ENCODE measurements around the gene USP43. TPM values are rescaled to one million over a fixed set of nuclear protein-coding genes. Genes with fewer than 3 reads are reported as not detected.

The USP43 gene
- total and polyA plus RNA-seq, 10 donors: 0.13 to 0.39 (median 0.25) TPM

- H3K9me3 ChIP-seq: no peaks in the 10 kb centered on the region
- no peak overlapping the region for H3K27ac ChIP-seq
- peaks cover 0 to 36% (median 4%) of the 10 kb centered on the region in 7 donors for H3K27me3 ChIP-seq (replicated peaks in 1 of 7)
- H3K36me3 ChIP-seq: no peaks in the 10 kb centered on the region
- DNase-seq: no peak
- intact Hi-C loops (cut with DNase I; ENCODE audit: low total_unique reads): no loop called here
- H3K4me1 ChIP-seq: peaks cover 0 to 9% (median 3%) of the 10 kb centered on the region in 6 donors
- no peak overlapping the region for H3K4me3 ChIP-seq
- TF ChIP-seq CTCF (IDR thresholded peaks at IDR 0.05 in 8 of 11, conservative IDR thresholded peaks at IDR 0.05 in 3 of 11): no peak
- TF ChIP-seq POLR2A (IDR thresholded peaks at IDR 0.05): no peak
- no peak for TF ChIP-seq POLR2AphosphoS5 (IDR thresholded peaks at IDR 0.05)
- 90 to 96% (median 93%) methylated on average over 18 of the region's 18 CpGs for WGBS, 5 donors
Observed at GRCh38 chr17:9728005-9728404, 82.7 kb downstream of the USP43 start.

- DNase-seq: no peak
- no peak for TF ChIP-seq POLR2AphosphoS5 (IDR thresholded peaks at IDR 0.05)
- no peak for TF ChIP-seq POLR2A (IDR thresholded peaks at IDR 0.05)
- TF ChIP-seq CTCF (IDR thresholded peaks at IDR 0.05 in 8 of 11, conservative IDR thresholded peaks at IDR 0.05 in 3 of 11): no peak
- Histone ChIP-seq H3K36me3 (no peaks in the 10 kb centered on the region), H3K9me3 (no peaks in the 10 kb centered on the region), H3K4me1 (peaks cover 0 to 9% (median 3%) of the 10 kb centered on the region in 6 donors), H3K27ac (no peak overlapping the region), H3K4me3 (no peak overlapping the region), H3K27me3 (replicated peaks in 1 of 7) (peaks cover 0 to 36% (median 4%) of the 10 kb centered on the region in 7 donors)
- intact Hi-C loops (cut with DNase I; ENCODE audit: low total_unique reads): no loop called here
- 72 to 91% (median 79%) methylated on average over 6 to 12 of the region's 12 CpGs for WGBS, 5 donors
Observed at GRCh38 chr17:9728564-9728963, 83.2 kb downstream of the USP43 start.

- Histone ChIP-seq H3K36me3 (no peaks in the 10 kb centered on the region), H3K27ac (no peak overlapping the region), H3K9me3 (no peaks in the 10 kb centered on the region), H3K4me3 (no peak overlapping the region), H3K4me1 (peaks cover 0 to 9% (median 3%) of the 10 kb centered on the region in 6 donors), H3K27me3 (replicated peaks in 1 of 7) (peaks cover 0 to 36% (median 4%) of the 10 kb centered on the region in 7 donors)
- intact Hi-C loops (cut with DNase I; ENCODE audit: low total_unique reads): no loop called here
- TF ChIP-seq POLR2A (IDR thresholded peaks at IDR 0.05): no peak
- TF ChIP-seq POLR2AphosphoS5 (IDR thresholded peaks at IDR 0.05): no peak
- peak; percentile 54 to 89 (median 82) for TF ChIP-seq CTCF (IDR thresholded peaks at IDR 0.05 in 8 of 11, conservative IDR thresholded peaks at IDR 0.05 in 3 of 11)
- WGBS, 5 donors: 1 to 9% (median 8%) methylated on average over 2 of the region's 2 CpGs
- no peak for DNase-seq
Observed at GRCh38 chr17:9729034-9729650, 83.8 kb downstream of the USP43 start.

GRCh38 chr17:9729735-9730420, 84.6 kb downstream of the USP43 start:
- peaks cover 0 to 36% (median 4%) of the 10 kb centered on the region in 7 donors for H3K27me3 ChIP-seq (replicated peaks in 1 of 7)
- TF ChIP-seq POLR2AphosphoS5 (IDR thresholded peaks at IDR 0.05) (no peak), POLR2A (IDR thresholded peaks at IDR 0.05) (no peak), CTCF (IDR thresholded peaks at IDR 0.05 in 8 of 11, conservative IDR thresholded peaks at IDR 0.05 in 3 of 11) (no peak)
- WGBS, 5 donors: 71 to 79% (median 73%) methylated on average over 11 of the region's 11 CpGs

More at GRCh38 chr17:9729735-9730420, 84.6 kb downstream of the USP43 start:
- no peak for DNase-seq
- H3K36me3 ChIP-seq: no peaks in the 10 kb centered on the region
- H3K4me3 ChIP-seq: no peak overlapping the region
- H3K27ac ChIP-seq: no peak overlapping the region
- intact Hi-C loops (cut with DNase I; ENCODE audit: low total_unique reads): no loop called here
- peaks cover 0 to 9% (median 3%) of the 10 kb centered on the region in 6 donors for H3K4me1 ChIP-seq
- peaks cover 0 to under 1% (median 0%) of the 10 kb centered on the region in 8 donors for H3K9me3 ChIP-seq

All from spleen (tissue), 11 donors.